ENCODE results near the gene CRACDL.

CRACDL gene

DNA sequence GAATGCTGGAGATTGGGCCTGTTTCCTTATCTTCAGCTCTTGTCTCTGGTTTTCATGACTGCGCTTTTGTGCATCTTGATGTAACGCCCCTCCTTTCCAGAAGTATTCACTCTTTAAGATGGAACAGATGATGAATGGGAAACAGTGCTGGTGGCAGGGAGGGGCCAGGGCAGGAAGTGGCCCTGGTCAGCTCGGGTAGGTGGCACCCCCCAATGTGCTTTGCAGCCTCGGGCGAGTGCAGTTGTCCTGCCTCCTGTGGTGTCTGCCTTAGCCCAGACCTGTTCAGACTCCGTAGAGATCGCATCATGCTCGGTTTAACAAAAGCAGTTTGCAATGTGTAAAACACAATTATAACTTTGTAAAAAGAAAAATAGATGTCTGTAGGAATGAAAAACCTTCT is 188.1 kb downstream of the CRACDL start:
- TF ChIP-seq FOXP2 (optimal IDR thresholded peaks at IDR 0.05; ENCODE audit: borderline replicate concordance, extremely low read depth, extremely low read length, insufficient read depth) (no peak), SIN3A (IDR thresholded peaks at IDR 0.05; ENCODE audit: borderline replicate concordance, insufficient read depth, low read length) (no peak), POLR2AphosphoS5 (IDR thresholded peaks at IDR 0.05; ENCODE audit: low read depth, low read length) (no peak), TAF1 (IDR thresholded peaks at IDR 0.05; ENCODE audit: borderline replicate concordance, insufficient read depth, low read length) (no peak)
- TF ChIP-seq, protein P1, sequence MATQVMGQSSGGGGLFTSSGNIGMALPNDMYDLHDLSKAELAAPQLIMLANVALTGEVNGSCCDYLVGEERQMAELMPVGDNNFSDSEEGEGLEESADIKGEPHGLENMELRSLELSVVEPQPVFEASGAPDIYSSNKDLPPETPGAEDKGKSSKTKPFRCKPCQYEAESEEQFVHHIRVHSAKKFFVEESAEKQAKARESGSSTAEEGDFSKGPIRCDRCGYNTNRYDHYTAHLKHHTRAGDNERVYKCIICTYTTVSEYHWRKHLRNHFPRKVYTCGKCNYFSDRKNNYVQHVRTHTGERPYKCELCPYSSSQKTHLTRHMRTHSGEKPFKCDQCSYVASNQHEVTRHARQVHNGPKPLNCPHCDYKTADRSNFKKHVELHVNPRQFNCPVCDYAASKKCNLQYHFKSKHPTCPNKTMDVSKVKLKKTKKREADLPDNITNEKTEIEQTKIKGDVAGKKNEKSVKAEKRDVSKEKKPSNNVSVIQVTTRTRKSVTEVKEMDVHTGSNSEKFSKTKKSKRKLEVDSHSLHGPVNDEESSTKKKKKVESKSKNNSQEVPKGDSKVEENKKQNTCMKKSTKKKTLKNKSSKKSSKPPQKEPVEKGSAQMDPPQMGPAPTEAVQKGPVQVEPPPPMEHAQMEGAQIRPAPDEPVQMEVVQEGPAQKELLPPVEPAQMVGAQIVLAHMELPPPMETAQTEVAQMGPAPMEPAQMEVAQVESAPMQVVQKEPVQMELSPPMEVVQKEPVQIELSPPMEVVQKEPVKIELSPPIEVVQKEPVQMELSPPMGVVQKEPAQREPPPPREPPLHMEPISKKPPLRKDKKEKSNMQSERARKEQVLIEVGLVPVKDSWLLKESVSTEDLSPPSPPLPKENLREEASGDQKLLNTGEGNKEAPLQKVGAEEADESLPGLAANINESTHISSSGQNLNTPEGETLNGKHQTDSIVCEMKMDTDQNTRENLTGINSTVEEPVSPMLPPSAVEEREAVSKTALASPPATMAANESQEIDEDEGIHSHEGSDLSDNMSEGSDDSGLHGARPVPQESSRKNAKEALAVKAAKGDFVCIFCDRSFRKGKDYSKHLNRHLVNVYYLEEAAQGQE (IDR thresholded peaks at IDR 0.05; ENCODE audit: insufficient read depth in 1 of 2, low read depth in 2 of 2, low read length in 2 of 2) = no peak

DNA sequence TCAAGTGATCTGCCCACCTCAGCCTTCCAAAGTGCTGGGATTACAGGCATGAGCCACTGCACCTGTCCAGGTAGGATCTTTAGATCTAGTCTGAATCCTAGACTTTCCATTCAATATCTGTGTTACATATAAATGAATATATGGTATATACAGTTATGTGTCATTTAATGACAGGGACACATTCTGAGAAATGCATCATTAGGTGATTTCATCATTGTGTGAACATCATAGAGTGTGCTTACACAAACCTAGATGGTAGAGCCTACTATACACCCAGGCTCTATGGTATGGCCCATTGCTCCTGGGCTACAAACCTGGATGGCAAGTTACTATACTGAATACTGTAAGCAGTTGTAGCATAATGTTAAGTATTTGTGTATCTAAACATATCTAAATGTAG is 189.6 kb downstream of the CRACDL start:
- TF ChIP-seq FOXP2 (optimal IDR thresholded peaks at IDR 0.05; ENCODE audit: borderline replicate concordance, extremely low read depth, extremely low read length, insufficient read depth) = no peak
- TF ChIP-seq, protein P1 (IDR thresholded peaks at IDR 0.05; ENCODE audit: insufficient read depth in 1 of 2, low read depth in 2 of 2, low read length in 2 of 2) = no peak
- no peak for TF ChIP-seq SIN3A (IDR thresholded peaks at IDR 0.05; ENCODE audit: borderline replicate concordance, insufficient read depth, low read length)
- no peak for TF ChIP-seq POLR2AphosphoS5 (IDR thresholded peaks at IDR 0.05; ENCODE audit: low read depth, low read length)
- TF ChIP-seq TAF1 (IDR thresholded peaks at IDR 0.05; ENCODE audit: borderline replicate concordance, insufficient read depth, low read length) = no peak

DNA sequence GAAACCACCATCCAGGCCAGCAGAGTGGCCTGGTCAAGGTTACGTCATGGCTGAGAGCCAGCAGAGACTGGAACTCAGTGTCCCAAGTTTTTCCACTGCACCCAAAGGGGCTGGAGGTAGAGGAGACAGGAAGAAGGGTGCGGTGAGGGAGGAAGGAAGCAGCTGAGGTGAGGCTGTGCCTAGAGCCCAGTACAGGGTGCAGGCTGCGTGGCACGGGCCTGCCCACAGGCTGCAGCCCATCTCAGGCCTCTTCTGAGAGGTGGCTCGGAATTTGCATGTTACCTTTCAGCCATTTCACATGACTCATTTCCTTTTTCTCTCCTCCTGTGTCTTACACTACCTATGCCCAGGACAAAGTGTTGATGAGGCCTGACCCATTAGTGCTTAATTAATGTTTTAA is 191.4 kb downstream of the CRACDL start:
- TF ChIP-seq FOXP2 (optimal IDR thresholded peaks at IDR 0.05; ENCODE audit: borderline replicate concordance, extremely low read depth, extremely low read length, insufficient read depth) (no peak), TAF1 (IDR thresholded peaks at IDR 0.05; ENCODE audit: borderline replicate concordance, insufficient read depth, low read length) (no peak), POLR2AphosphoS5 (IDR thresholded peaks at IDR 0.05; ENCODE audit: low read depth, low read length) (no peak), SIN3A (IDR thresholded peaks at IDR 0.05; ENCODE audit: borderline replicate concordance, insufficient read depth, low read length) (no peak)
- TF ChIP-seq, protein P1 (IDR thresholded peaks at IDR 0.05; ENCODE audit: insufficient read depth in 1 of 2, low read depth in 2 of 2, low read length in 2 of 2) = no peak
